Measurements from ENCODE around the gene DNAJC5. TPM values are rescaled to one million over a fixed set of nuclear protein-coding genes. Genes with fewer than 3 reads are reported as not detected.

DNAJC5 gene
- total and polyA plus RNA-seq, 9 of the 15 experiments (the other 6 are each of a cell fraction or from before 2014, with no cell fraction given), result 0.95 to 42.8 (median 23.4) TPM

GRCh38 chr20:63854766-63855362, 40.1 kb upstream of the DNAJC5 start (continued):
- TF ChIP-seq BCL6 (CRISPR knock-in tag; IDR thresholded peaks at IDR 0.05), result no peak
- TF ChIP-seq ZFPM2 (CRISPR knock-in tag; IDR thresholded peaks at IDR 0.05), result no peak

GRCh38 chr20:63855363-63856097, 39.4 kb upstream of the DNAJC5 start:
- Histone ChIP-seq H3K9me3 (replicated peaks; ENCODE audit: control insufficient read depth, insufficient read depth, low read depth, low read length) (no peaks in the 10 kb centered on the region), H4K20me1 (replicated peaks; ENCODE audit: control insufficient read depth, insufficient read depth, low read length) (no peaks in the 10 kb centered on the region), H3K27ac (ENCODE audit: extremely low read depth, low read depth, low read length) (no peak overlapping the region), H3K79me2 (ENCODE audit: control insufficient read depth, insufficient read depth, low read length) (no peaks in the 10 kb centered on the region), H3K36me3 (ENCODE audit: control insufficient read depth, insufficient read depth, low read length) (no peaks in the 10 kb centered on the region), H3K4me1 (replicated peaks in 1 of 2; ENCODE audit: control insufficient read depth in 2 of 2, insufficient read depth in 2 of 2, low read length in 2 of 2) (peaks cover 20 to 62% of the 10 kb centered on the region in 2 experiments), H3K4me2 (ENCODE audit: insufficient read depth, low read length) (no peak overlapping the region), H3K4me3 (no peak overlapping the region), H3K9me1 (ENCODE audit: control insufficient read depth, insufficient read depth, low read length) (no peaks in the 10 kb centered on the region), H2AFZ (ENCODE audit: low read depth, low read length) (no peak overlapping the region), H3K27me3 (ENCODE audit: control insufficient read depth in 2 of 2, insufficient read depth in 2 of 2, low read length in 2 of 2) (no peaks in the 10 kb centered on the region), H3K9ac (ENCODE audit: insufficient read depth in 1 of 2, low read depth in 2 of 2, low read length in 2 of 2) (peak overlapping the region in 1 of 2 experiments; percentile 64; a peak in 2 of 4 replicates)
- TF ChIP-seq POLR2G (IDR thresholded peaks at IDR 0.05; ENCODE audit: low read depth, low read length) (peak; percentile 63), HMGN3 (IDR thresholded peaks at IDR 0.05; ENCODE audit: borderline replicate concordance, extremely low read depth, insufficient read length, low read depth, low read length) (peak; percentile 28), RBM22 (IDR thresholded peaks at IDR 0.05; ENCODE audit: low read depth, low read length, poor library complexity, severe bottlenecking) (peak; percentile 6), PTBP1 (IDR thresholded peaks at IDR 0.05; ENCODE audit: low read depth, low read length) (no peak)
- in situ Hi-C loops (cut with MboI) (no loop called here), intact Hi-C loops (cut with micrococcal nuclease) (no loop called here)
- 48% methylated on average over 10 of the region's 36 CpGs for WGBS (ENCODE audit: insufficient coverage, low coverage, missing lambda C conversion rate)
- ChIA-PET CTCF (ENCODE audit: low intra/inter-chr PET ratio) (no interaction called here), POLR2A (interaction anchor here (0.5 to 2.3 kb wide), 3 partner anchors 9 to 339 kb away, joined by 3 to 13 read pairs (median 4); partner anchors contain the start of gene TPD52L2)
- no TSS peak for BruUV-seq (replicated peaks)
- ATAC-seq (no peak), DNase-seq (ENCODE audit: extremely low read depth in 1 of 4, low spot score in 3 of 4) (no peak), FAIRE-seq (no peak)
